HCT116 (cell line): ENCODE data around the gene SPSB3.

Experiments
- ATF3 ChIP-seq: IDR thresholded peaks from 2 replicates; pipeline ENCODE4 v1.6.1; 2012
- CBX3 ChIP-seq: IDR thresholded peaks from 2 replicates; pipeline ENCODE4 v1.6.1; 2012; ENCODE audit warnings: low read depth
- CEBPB ChIP-seq: IDR thresholded peaks from 2 replicates; pipeline ENCODE4 v1.6.1; 2012; ENCODE audit warnings: low read depth
- CTCF ChIP-seq, 3 experiments: fragments of 200-600 bp in 1 of 3; sonication (generic) in 1 of 3; IDR thresholded peaks in 2 of 3; conservative IDR thresholded peaks in 1 of 3; 2 replicates each; pipeline ENCODE4 v1.5.1; 2012 to 2017; ENCODE audit warnings: low read depth in 2 of 3, low read length in 2 of 3, antibody characterized with exemption in 1 of 3, borderline replicate concordance in 1 of 3, control low read depth in 1 of 3, mild to moderate bottlenecking in 1 of 3, mixed read lengths in 1 of 3, mixed run types in 1 of 3, moderate library complexity in 1 of 3; ENCODE audit not compliant: insufficient read depth in 1 of 3
- EZH2 ChIP-seq: fragments of 200-600 bp; sonication (generic); IDR thresholded peaks from 2 replicates; pipeline ENCODE4 v1.6.1; 2017; ENCODE audit warnings: antibody characterized with exemption, mixed run types
- JUND ChIP-seq: IDR thresholded peaks from 2 replicates; pipeline ENCODE4 v1.6.1; 2012
- MAX ChIP-seq: IDR thresholded peaks from 2 replicates; pipeline ENCODE4 v1.6.1; 2012
- POLR2A ChIP-seq: IDR thresholded peaks from 2 replicates; pipeline ENCODE4 v1.7.0; 2011; ENCODE audit warnings: borderline replicate concordance; ENCODE audit not compliant: insufficient read depth, insufficient read length; ENCODE audit errors: extremely low read depth
- POLR2AphosphoS5 ChIP-seq: IDR thresholded peaks from 2 replicates; pipeline ENCODE4 v1.6.1; 2011; ENCODE audit warnings: mild to moderate bottlenecking, low read depth, low read length, moderate library complexity
- RAD21 ChIP-seq: IDR thresholded peaks from 2 replicates; pipeline ENCODE4 v1.6.1; 2012; ENCODE audit warnings: low read depth, mild to moderate bottlenecking
- YY1 ChIP-seq: IDR thresholded peaks from 2 replicates; pipeline ENCODE4 v1.6.1; 2011; ENCODE audit warnings: low read length, low read depth, moderate library complexity, mild to moderate bottlenecking; ENCODE audit not compliant: insufficient replicate concordance; ENCODE audit errors: extremely low read depth
- ZNF274 ChIP-seq: fragments of 200-500 bp; sonication (Bioruptor generic); IDR thresholded peaks from 2 replicates; pipeline ENCODE4 v1.6.1; 2014; ENCODE audit warnings: mild to moderate bottlenecking, low read depth, low read length, inconsistent platforms

GRCh38 chr16:1779234-1779701 is 3.1 kb downstream of the SPSB3 start:
- no peak for TF ChIP-seq POLR2A
- no peak for TF ChIP-seq EZH2
- TF ChIP-seq RAD21: no peak
- TF ChIP-seq CTCF (IDR thresholded peaks at IDR 0.05 in 2 of 3, conservative IDR thresholded peaks at IDR 0.05 in 1 of 3; ENCODE audit: borderline replicate concordance in 1 of 3, insufficient read depth in 1 of 3, low read depth in 2 of 3, low read length in 2 of 3): no peak
- TF ChIP-seq CBX3: no peak
- TF ChIP-seq CEBPB: no peak
- TF ChIP-seq ATF3: no peak
- no peak for TF ChIP-seq JUND
- no peak for TF ChIP-seq MAX
- TF ChIP-seq ZNF274: no peak
- no peak for TF ChIP-seq YY1
- TF ChIP-seq POLR2AphosphoS5: no peak
